GM21360 (cell line): ENCODE results near the gene AATF.
"Not testable (repeated sequence)": the region's sequence is repeated elsewhere in the genome, so short reads cannot be mapped to it uniquely, and the experiment has no call there.

Source experiments
- ATAC-seq: cut with Tn5 transposase; IDR thresholded peaks from one replicate; pipeline ENCODE4 v1.9.1; 2021; ENCODE audit warnings: mild to moderate bottlenecking, moderate library complexity; ENCODE audit not compliant: unreplicated experiment

The AATF gene

GRCh38 chr17:37068266-37068665 is 119.5 kb downstream of the AATF start:
- no peak for ATAC-seq

- no peak for ATAC-seq
These were observed 120.3 kb downstream of the AATF start for GRCh38 chr17:37069087-37069486.

GRCh38 chr17:37073464-37073863 is 124.7 kb downstream of the AATF start:
- not testable (repeated sequence) for ATAC-seq

- no peak for ATAC-seq
These were observed 130.4 kb downstream of the AATF start for GRCh38 chr17:37079065-37079708.

- ATAC-seq: no peak
These were observed 131.0 kb downstream of the AATF start for GRCh38 chr17:37079735-37080134.

GRCh38 chr17:37081287-37081686 is 132.5 kb downstream of the AATF start:
- no peak for ATAC-seq

GRCh38 chr17:37082311-37082860 is 133.6 kb downstream of the AATF start:
- no peak for ATAC-seq

GRCh38 chr17:37082985-37083384 is 134.2 kb downstream of the AATF start:
- no peak for ATAC-seq

- ATAC-seq: no peak
These were observed 134.7 kb downstream of the AATF start for GRCh38 chr17:37083456-37083855.

- ATAC-seq: no peak
These were observed 135.6 kb downstream of the AATF start for GRCh38 chr17:37084372-37084771.

- no peak for ATAC-seq
These were observed 137.6 kb downstream of the AATF start for GRCh38 chr17:37086334-37086733.

- no peak for ATAC-seq
These were observed 138.2 kb downstream of the AATF start for GRCh38 chr17:37086948-37087347.

GRCh38 chr17:37087683-37088082 is 138.9 kb downstream of the AATF start:
- ATAC-seq: no peak

GRCh38 chr17:37088459-37088858 is 139.7 kb downstream of the AATF start:
- ATAC-seq: no peak

GRCh38 chr17:37088913-37089312 is 140.2 kb downstream of the AATF start:
- no peak for ATAC-seq

GRCh38 chr17:37089956-37090355 is 141.2 kb downstream of the AATF start:
- no peak for ATAC-seq

- no peak for ATAC-seq
These were observed 142.2 kb downstream of the AATF start for GRCh38 chr17:37090941-37091340.

GRCh38 chr17:37092071-37092470 is 143.3 kb downstream of the AATF start:
- ATAC-seq: no peak

- ATAC-seq: no peak
These were observed 143.9 kb downstream of the AATF start for GRCh38 chr17:37092701-37093100.

GRCh38 chr17:37094391-37094790 is 145.6 kb downstream of the AATF start:
- no peak for ATAC-seq

- no peak for ATAC-seq
These were observed 147.3 kb downstream of the AATF start for GRCh38 chr17:37096071-37096470.

- no peak for ATAC-seq
These were observed 148.4 kb downstream of the AATF start for GRCh38 chr17:37097154-37097553.

GRCh38 chr17:37098152-37098551 is 149.4 kb downstream of the AATF start:
- no peak for ATAC-seq
